ENCODE measurements around the gene ZNF319. TPM values are rescaled to one million over a fixed set of nuclear protein-coding genes. Genes with fewer than 3 reads are reported as not detected.
A peak's percentile ranks its signal among the peaks of the same experiment; 100 is the strongest.

ZNF319 gene
- total and polyA plus RNA-seq, 2 of the 13 experiments (the other 11 are each of a cell fraction or from before 2014, with no cell fraction given), result 2.4 to 3.6 TPM

GRCh38 chr16:58024486-58025350 is 24.2 kb upstream of the ZNF319 start (continued):
- TF ChIP-seq POLR2AphosphoS2 (IDR thresholded peaks at IDR 0.05; ENCODE audit: low read depth, low read length) (no peak), NR2C2 (CRISPR knock-in tag; IDR thresholded peaks at IDR 0.05; ENCODE audit: borderline replicate concordance) (peak; percentile 86), ZFP41 (CRISPR knock-in tag; IDR thresholded peaks at IDR 0.05; ENCODE audit: borderline replicate concordance) (no peak), BORCS8-MEF2B (CRISPR knock-in tag; IDR thresholded peaks at IDR 0.05) (peak; percentile 69), SKIL (CRISPR knock-in tag; IDR thresholded peaks at IDR 0.05; ENCODE audit: borderline replicate concordance) (peak; percentile 91), GABPB1 (CRISPR knock-in tag; IDR thresholded peaks at IDR 0.05) (peak; percentile 92), ZNF672 (CRISPR knock-in tag; IDR thresholded peaks at IDR 0.05) (no peak), ZNF780A (CRISPR knock-in tag; IDR thresholded peaks at IDR 0.05) (no peak; the same call in 1 of the 2 replicates), ZNF17 (CRISPR knock-in tag; IDR thresholded peaks at IDR 0.05) (no peak), ZNF543 (CRISPR knock-in tag; IDR thresholded peaks at IDR 0.05) (peak; percentile 95), RCOR2 (CRISPR knock-in tag; IDR thresholded peaks at IDR 0.05) (peak; percentile 76; the same call in 1 of the 2 replicates), DZIP1 (CRISPR knock-in tag; IDR thresholded peaks at IDR 0.05) (no peak), GMEB2 (CRISPR knock-in tag; IDR thresholded peaks at IDR 0.05; ENCODE audit: low read depth) (no peak), MBD4 (IDR thresholded peaks at IDR 0.05; ENCODE audit: borderline replicate concordance, low read length) (no peak), ZNF501 (CRISPR knock-in tag; IDR thresholded peaks at IDR 0.05) (peak; percentile 92), HOXD1 (CRISPR knock-in tag; IDR thresholded peaks at IDR 0.05) (peak; percentile 72; the same call in 1 of the 2 replicates), MXD3 (CRISPR knock-in tag; IDR thresholded peaks at IDR 0.05) (no peak; the same call in 1 of the 2 replicates), SALL1 (CRISPR knock-in tag; IDR thresholded peaks at IDR 0.05) (peak; percentile 90)
- TF ChIP-seq, protein P1, sequence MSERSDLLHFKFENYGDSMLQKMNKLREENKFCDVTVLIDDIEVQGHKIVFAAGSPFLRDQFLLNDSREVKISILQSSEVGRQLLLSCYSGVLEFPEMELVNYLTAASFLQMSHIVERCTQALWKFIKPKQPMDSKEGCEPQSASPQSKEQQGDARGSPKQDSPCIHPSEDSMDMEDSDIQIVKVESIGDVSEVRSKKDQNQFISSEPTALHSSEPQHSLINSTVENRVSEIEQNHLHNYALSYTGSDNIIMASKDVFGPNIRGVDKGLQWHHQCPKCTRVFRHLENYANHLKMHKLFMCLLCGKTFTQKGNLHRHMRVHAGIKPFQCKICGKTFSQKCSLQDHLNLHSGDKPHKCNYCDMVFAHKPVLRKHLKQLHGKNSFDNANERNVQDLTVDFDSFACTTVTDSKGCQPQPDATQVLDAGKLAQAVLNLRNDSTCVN (CRISPR knock-in tag; IDR thresholded peaks at IDR 0.05; ENCODE audit: borderline replicate concordance), result peak; percentile 80
- TF ChIP-seq, protein P2, sequence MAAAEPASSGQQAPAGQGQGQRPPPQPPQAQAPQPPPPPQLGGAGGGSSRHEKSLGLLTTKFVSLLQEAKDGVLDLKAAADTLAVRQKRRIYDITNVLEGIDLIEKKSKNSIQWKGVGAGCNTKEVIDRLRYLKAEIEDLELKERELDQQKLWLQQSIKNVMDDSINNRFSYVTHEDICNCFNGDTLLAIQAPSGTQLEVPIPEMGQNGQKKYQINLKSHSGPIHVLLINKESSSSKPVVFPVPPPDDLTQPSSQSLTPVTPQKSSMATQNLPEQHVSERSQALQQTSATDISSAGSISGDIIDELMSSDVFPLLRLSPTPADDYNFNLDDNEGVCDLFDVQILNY (CRISPR knock-in tag; conservative IDR thresholded peaks at IDR 0.05), result peak; percentile 90
